Sigmoid colon (tissue), 7 donors: Measurements from ENCODE around the gene DAGLB. TPM values are rescaled to one million over a fixed set of nuclear protein-coding genes. Genes with fewer than 3 reads are reported as not detected.
"Not testable (repeated sequence)": the region's sequence is repeated elsewhere in the genome, so short reads cannot be mapped to it uniquely, and the experiment has no call there.

Experiments used
- DNase-seq: peaks from one replicate; pipeline ENCODE4 v3.0.0-alpha.2; 2019
- H3K27ac ChIP-seq, 4 donors: fragments of 200-600 bp; sonication (generic); one replicate each; pipeline ENCODE4 v1.5.1; 2016 to 2019; ENCODE audit warnings: mild to moderate bottlenecking in 1 of 4
- H3K27me3 ChIP-seq, 3 donors: fragments of 200-600 bp; sonication (generic); one replicate each; pipeline ENCODE4 v1.5.1; 2019; ENCODE audit warnings: mild to moderate bottlenecking in 1 of 3
- H3K36me3 ChIP-seq, 4 donors: fragments of 200-600 bp; sonication (generic); one replicate each; pipeline ENCODE4 v1.5.1; 2016 to 2019
- H3K4me1 ChIP-seq, 4 donors: fragments of 200-600 bp; sonication (generic); one replicate each; pipeline ENCODE4 v1.5.1; 2017 to 2019
- H3K4me3 ChIP-seq, 4 donors: fragments of 200-600 bp; sonication (generic); one replicate each; pipeline ENCODE4 v1.5.1; 2017 to 2019; ENCODE audit warnings: mild to moderate bottlenecking in 2 of 4, moderate library complexity in 1 of 4
- H3K9me3 ChIP-seq, 4 donors: fragments of 200-600 bp in 3 of 4; sonication (generic) in 3 of 4; one replicate each; pipeline versions ENCODE4 v1.5.1 to v1.6.1; 2013 to 2019
- EP300 ChIP-seq, 4 donors: sonication (generic); formaldehyde crosslinking; IDR thresholded peaks; one replicate each; pipeline ENCODE4 v1.6.1; 2017; ENCODE audit warnings: antibody characterized with exemption in 4 of 4
- POLR2A ChIP-seq, 2 donors: fragments of 450-650 bp; IDR thresholded peaks; one replicate each; pipeline ENCODE4 v1.6.1; 2016; ENCODE audit warnings: antibody characterized with exemption in 2 of 2, mild to moderate bottlenecking in 2 of 2, moderate library complexity in 2 of 2
- POLR2AphosphoS5 ChIP-seq, 4 donors: sonication (generic); formaldehyde crosslinking; IDR thresholded peaks; one replicate each; pipeline ENCODE4 v1.6.1; 2017; ENCODE audit warnings: antibody characterized with exemption in 4 of 4
- WGBS, 2 donors: extraction: QIAGEN DNeasy Blood & Tissue Kit; methylation state at CpG; one replicate each; pipeline ENCODE4 v1.1.7; 2013; 5-methylcytosine and 5-hydroxymethylcytosine counted together
- intact Hi-C: fragments of 100-400 bp; cut with DNase I; formaldehyde crosslinking; loops from one replicate; pipeline ENCODE4 v1.15.1; 2023
- polyA plus RNA-seq, 3 donors: library from polyadenylated mRNA; stranded (reverse); fragments of 200-250 nt; gene quantifications; one replicate each; pipeline ENCODE4 v1.2.3, GENCODE V29; 2013
- total RNA-seq, 4 donors: library from RNA; depleted of rRNA; stranded (reverse); fragments of >200 nt; gene quantifications; one replicate each; pipeline ENCODE4 v1.1.0, GENCODE V29; 2016
- TF ChIP-seq, protein P1 (sequence below), 4 experiments: fragments of 450-650 bp in 3 of 4; fragments of 200-600 bp in 1 of 4; IDR thresholded peaks; one replicate each; pipeline ENCODE4 v1.5.1; 2016 to 2019; ENCODE audit warnings: antibody characterized with exemption in 4 of 4, mild to moderate bottlenecking in 3 of 4, moderate library complexity in 2 of 4
- donor health status: healthy with polysubstance abuse.
- donor health status: Bipolar disorder and iron deficiency.
- donor health status: healthy.

DAGLB gene
- total and polyA plus RNA-seq, 7 donors: 3.0 to 11.7 (median 7.7) TPM

DNA sequence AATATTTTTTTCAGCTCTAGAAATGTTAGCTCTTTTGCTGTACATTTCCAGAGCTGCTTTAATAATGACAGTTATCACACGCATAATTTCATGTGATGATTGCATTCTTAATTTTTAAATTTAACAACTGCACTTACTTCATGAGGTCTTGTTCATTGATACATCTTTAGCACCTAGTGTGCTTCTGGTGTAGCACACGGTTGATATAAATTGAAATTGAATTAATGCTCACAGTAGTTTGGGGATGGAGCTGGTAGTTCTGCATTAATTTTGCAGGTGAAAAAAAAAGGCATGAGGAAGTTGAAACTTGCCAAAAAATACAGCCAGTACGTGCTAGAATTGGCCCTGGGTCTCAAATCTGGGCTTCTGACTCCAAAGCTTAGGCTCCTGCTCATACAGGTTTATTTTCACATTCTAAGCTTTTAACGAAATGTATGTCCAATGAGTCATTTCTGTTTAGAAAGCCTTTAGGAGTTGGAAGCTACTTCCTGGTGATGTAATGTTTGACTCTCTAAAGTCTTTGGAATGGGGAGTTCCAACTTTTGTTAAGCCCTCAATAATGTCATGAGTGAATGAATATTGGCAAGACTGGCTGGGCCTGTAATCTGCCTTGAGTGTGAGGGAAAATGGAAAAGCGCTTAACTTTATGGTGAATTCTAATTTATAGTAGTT, 62.5 kb downstream of the DAGLB start:
- DNase-seq: no peak
- intact Hi-C loops: no loop called here
- WGBS, 2 donors: 27 to 47% methylated on average over 5 of the region's 5 CpGs
- H3K36me3 ChIP-seq: peaks cover 0 to 27% (median 6%) of the 10 kb centered on the region in 4 donors
- peaks cover 0 to 77% (median 77%) of the 10 kb centered on the region in 4 donors for H3K4me1 ChIP-seq
- no peak overlapping the region for H3K4me3 ChIP-seq
- H3K27ac ChIP-seq: peak overlapping the region; percentile 29 to 75 (median 51)
- no peak for TF ChIP-seq POLR2AphosphoS5 (IDR thresholded peaks at IDR 0.05)
- no peak for TF ChIP-seq EP300 (IDR thresholded peaks at IDR 0.05)
- no peak for TF ChIP-seq POLR2A (IDR thresholded peaks at IDR 0.05)
- TF ChIP-seq, protein P1, sequence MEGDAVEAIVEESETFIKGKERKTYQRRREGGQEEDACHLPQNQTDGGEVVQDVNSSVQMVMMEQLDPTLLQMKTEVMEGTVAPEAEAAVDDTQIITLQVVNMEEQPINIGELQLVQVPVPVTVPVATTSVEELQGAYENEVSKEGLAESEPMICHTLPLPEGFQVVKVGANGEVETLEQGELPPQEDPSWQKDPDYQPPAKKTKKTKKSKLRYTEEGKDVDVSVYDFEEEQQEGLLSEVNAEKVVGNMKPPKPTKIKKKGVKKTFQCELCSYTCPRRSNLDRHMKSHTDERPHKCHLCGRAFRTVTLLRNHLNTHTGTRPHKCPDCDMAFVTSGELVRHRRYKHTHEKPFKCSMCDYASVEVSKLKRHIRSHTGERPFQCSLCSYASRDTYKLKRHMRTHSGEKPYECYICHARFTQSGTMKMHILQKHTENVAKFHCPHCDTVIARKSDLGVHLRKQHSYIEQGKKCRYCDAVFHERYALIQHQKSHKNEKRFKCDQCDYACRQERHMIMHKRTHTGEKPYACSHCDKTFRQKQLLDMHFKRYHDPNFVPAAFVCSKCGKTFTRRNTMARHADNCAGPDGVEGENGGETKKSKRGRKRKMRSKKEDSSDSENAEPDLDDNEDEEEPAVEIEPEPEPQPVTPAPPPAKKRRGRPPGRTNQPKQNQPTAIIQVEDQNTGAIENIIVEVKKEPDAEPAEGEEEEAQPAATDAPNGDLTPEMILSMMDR (IDR thresholded peaks at IDR 0.05): no peak
- H3K27me3 ChIP-seq: no peaks in the 10 kb centered on the region
- no peaks in the 10 kb centered on the region for H3K9me3 ChIP-seq

DNA sequence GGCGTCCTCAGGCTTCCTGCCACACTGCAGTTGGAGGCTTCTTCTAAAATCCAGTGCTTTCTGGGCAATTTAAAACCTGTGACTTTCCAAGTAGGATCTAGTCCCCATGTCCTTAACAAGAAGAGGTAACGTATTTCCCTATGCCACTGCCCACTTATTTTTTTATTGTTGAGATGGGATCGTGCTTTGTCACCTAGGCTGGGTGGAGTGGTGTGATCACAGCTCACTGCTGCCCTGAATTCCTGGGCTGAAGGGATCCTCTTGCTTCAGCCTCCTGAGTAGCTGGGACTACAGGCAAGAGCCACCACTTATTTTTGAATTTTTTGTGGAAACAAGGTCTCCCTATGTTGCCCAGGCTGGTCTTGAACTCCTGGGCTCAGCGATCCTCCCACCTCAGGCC, 63.4 kb downstream of the DAGLB start:
- WGBS, 2 donors: 63 to 77% methylated on average over 4 of the region's 4 CpGs
- peaks cover 0 to 86% (median 86%) of the 10 kb centered on the region in 4 donors for H3K4me1 ChIP-seq

DNA sequence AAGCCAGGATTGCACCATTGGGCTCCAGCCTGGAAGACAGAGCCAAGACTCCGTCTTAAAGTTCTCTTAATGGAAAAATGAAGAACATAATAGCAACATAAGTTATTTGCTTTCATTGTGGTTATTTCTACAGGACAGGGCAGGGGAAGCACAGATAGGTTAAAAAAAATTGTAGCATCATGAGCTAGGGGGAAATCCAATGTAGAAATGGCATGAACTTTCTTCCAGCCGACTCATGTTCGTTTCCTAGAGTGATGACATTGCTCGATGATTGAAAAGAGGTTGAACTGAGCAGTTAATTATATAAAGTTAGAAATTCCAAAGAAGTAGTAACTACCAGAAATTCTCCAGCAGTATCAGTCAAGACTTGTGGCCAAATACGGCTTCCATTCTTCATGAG, 64.9 kb downstream of the DAGLB start:
- peaks cover 0 to 98% (median 95%) of the 10 kb centered on the region in 4 donors for H3K4me1 ChIP-seq
- peaks cover 0 to 7% (median 0%) of the 10 kb centered on the region in 4 donors for H3K36me3 ChIP-seq
- peak overlapping the region in 3 of 4 donors; percentile 4 to 52 (median 27) for H3K27ac ChIP-seq
- no peak overlapping the region for H3K4me3 ChIP-seq
- H3K27me3 ChIP-seq: no peaks in the 10 kb centered on the region
- no peaks in the 10 kb centered on the region for H3K9me3 ChIP-seq
- 72 to 90% methylated on average over 5 of the region's 5 CpGs for WGBS, 2 donors
- intact Hi-C loops: no loop called here
- DNase-seq: no peak
- TF ChIP-seq POLR2A (IDR thresholded peaks at IDR 0.05) (no peak), POLR2AphosphoS5 (IDR thresholded peaks at IDR 0.05) (no peak), EP300 (IDR thresholded peaks at IDR 0.05) (no peak)
- TF ChIP-seq, protein P1 (IDR thresholded peaks at IDR 0.05): no peak

More for the DNA sequence above, 63.4 kb downstream of the DAGLB start:
- intact Hi-C loops: no loop called here
- peaks cover 0 to 22% (median 4%) of the 10 kb centered on the region in 4 donors for H3K36me3 ChIP-seq
- H3K27me3 ChIP-seq: no peaks in the 10 kb centered on the region
- DNase-seq: no peak
- peak overlapping the region; percentile 20 to 75 (median 58) for H3K27ac ChIP-seq
- no peaks in the 10 kb centered on the region for H3K9me3 ChIP-seq
- TF ChIP-seq, protein P1 (IDR thresholded peaks at IDR 0.05): no peak
- TF ChIP-seq POLR2AphosphoS5 (IDR thresholded peaks at IDR 0.05): no peak
- TF ChIP-seq POLR2A (IDR thresholded peaks at IDR 0.05): no peak
- TF ChIP-seq EP300 (IDR thresholded peaks at IDR 0.05): no peak
- H3K4me3 ChIP-seq: no peak overlapping the region

DNA sequence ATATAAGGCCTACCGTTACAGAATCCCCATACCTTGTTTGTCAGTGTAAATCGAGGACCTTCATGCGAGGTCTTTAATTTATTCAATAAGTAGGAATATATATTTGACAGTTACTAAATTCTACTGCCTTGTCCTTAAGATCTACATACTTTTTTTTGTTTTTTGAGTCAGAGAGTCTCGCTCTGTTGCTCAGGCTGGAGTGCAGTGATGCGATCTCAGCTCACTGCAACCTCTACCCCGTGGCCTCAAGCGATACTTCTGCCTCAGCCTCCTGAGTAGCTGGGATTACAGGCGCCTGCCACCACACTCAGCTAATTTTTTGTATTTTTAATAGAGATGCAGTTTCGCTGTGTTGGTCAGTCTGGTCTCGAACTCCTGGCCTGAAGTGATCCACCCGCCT, 65.9 kb downstream of the DAGLB start:
- peaks cover 0 to 98% (median 97%) of the 10 kb centered on the region in 4 donors for H3K4me1 ChIP-seq

DNA sequence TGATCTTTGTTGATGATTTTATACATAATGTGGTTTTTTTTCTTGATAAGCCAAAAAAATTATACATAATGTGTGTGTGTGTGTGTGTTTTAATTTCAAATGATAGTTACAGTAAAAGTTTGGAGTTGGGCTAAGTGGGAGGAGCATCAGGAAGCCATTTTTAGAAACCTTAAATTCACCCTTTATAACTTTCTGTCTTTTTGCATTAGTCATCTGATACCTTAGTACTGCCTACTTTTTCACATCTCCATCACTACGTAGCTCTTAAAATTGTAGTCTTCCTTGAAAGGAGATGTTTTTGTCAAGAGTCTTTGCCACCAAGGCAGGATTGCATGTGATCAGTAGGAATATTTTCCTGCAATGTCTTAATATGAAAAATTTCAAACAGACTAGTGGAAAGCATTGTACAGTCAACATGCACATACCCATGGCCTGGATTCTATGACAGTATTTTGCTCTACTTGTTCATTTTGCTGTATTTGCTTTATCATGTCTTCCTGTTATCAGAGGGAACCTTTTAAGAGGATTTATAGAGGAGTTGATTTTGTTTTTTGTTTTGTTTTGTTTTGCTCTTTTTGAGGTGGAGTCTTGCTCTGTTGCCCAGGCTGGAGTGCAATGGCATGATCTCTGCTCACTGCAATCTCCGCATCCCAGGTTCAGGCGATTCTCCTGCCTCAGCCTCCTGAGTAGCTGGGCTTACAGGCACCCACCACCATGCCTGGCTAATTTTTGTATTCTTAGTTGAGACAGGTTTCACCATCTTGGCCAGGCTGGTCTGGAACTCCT, 67.3 kb downstream of the DAGLB start:
- TF ChIP-seq POLR2A (IDR thresholded peaks at IDR 0.05) (no peak), POLR2AphosphoS5 (IDR thresholded peaks at IDR 0.05) (no peak)
- intact Hi-C loops: no loop called here
- no peaks in the 10 kb centered on the region for H3K9me3 ChIP-seq
- H3K36me3 ChIP-seq: no peaks in the 10 kb centered on the region
- peak overlapping the region; percentile 19 to 52 (median 23) for H3K27ac ChIP-seq
- peaks cover 0 to 98% (median 96%) of the 10 kb centered on the region in 4 donors for H3K4me1 ChIP-seq
- H3K4me3 ChIP-seq: no peak overlapping the region
- no peak for DNase-seq
- no peaks in the 10 kb centered on the region for H3K27me3 ChIP-seq
- WGBS, 2 donors: 83 to 93% methylated on average over 3 of the region's 3 CpGs

More for the DNA sequence above, 65.9 kb downstream of the DAGLB start:
- DNase-seq, H3K4me3 ChIP-seq, H3K9me3 ChIP-seq, intact Hi-C loops, H3K36me3 ChIP-seq, H3K27me3 ChIP-seq: not testable (repeated sequence)
- WGBS, 2 donors: 94% methylated on average over 11 of the region's 11 CpGs
- H3K27ac ChIP-seq: peak overlapping the region in 2 of 4 donors; percentile 4 to 52
